ENCODE results near the gene MSX1. TPM values are rescaled to one million over a fixed set of nuclear protein-coding genes. Genes with fewer than 3 reads are reported as not detected.

The MSX1 gene
- total RNA-seq, 1 experiment from 2014 or later = 210 TPM

GRCh38 chr4:4838936-4839810 lies 20.3 kb upstream of the MSX1 start:
- in situ Hi-C loops (cut with HindIII; ENCODE audit: low sequenced_read_pairs) = no loop called here
- DNase-seq (ENCODE audit: low spot score) = no peak

GRCh38 chr4:4840351-4840750 lies 19.1 kb upstream of the MSX1 start:
- in situ Hi-C loops (cut with HindIII; ENCODE audit: low sequenced_read_pairs) = no loop called here
- no peak for DNase-seq (ENCODE audit: low spot score)

- no peak for DNase-seq (ENCODE audit: low spot score)
- in situ Hi-C loops (cut with HindIII; ENCODE audit: low sequenced_read_pairs) = no loop called here
Observed at GRCh38 chr4:4841156-4841555, 18.3 kb upstream of the MSX1 start.

- in situ Hi-C loops (cut with HindIII; ENCODE audit: low sequenced_read_pairs) = no loop called here
- no peak for DNase-seq (ENCODE audit: low spot score)
Observed at GRCh38 chr4:4842476-4843441, 16.7 kb upstream of the MSX1 start.

- no peak for DNase-seq (ENCODE audit: low spot score)
- in situ Hi-C loops (cut with HindIII; ENCODE audit: low sequenced_read_pairs) = no loop called here
Observed at GRCh38 chr4:4843635-4844291, 15.7 kb upstream of the MSX1 start.

GRCh38 chr4:4845027-4845426 lies 14.4 kb upstream of the MSX1 start:
- in situ Hi-C loops (cut with HindIII; ENCODE audit: low sequenced_read_pairs) = no loop called here

GRCh38 chr4:4847011-4847410 lies 12.5 kb upstream of the MSX1 start:
- in situ Hi-C loops (cut with HindIII; ENCODE audit: low sequenced_read_pairs) = no loop called here
- DNase-seq (ENCODE audit: low spot score) = no peak

More at GRCh38 chr4:4845027-4845426, 14.4 kb upstream of the MSX1 start:
- DNase-seq (ENCODE audit: low spot score) = no peak

GRCh38 chr4:4848540-4848939 lies 10.9 kb upstream of the MSX1 start:
- DNase-seq (ENCODE audit: low spot score) = no peak
- in situ Hi-C loops (cut with HindIII; ENCODE audit: low sequenced_read_pairs) = no loop called here

- no peak for DNase-seq (ENCODE audit: low spot score)
- in situ Hi-C loops (cut with HindIII; ENCODE audit: low sequenced_read_pairs) = no loop called here
Observed at GRCh38 chr4:4849106-4849505, 10.4 kb upstream of the MSX1 start.

- DNase-seq (ENCODE audit: low spot score) = no peak
- in situ Hi-C loops (cut with HindIII; ENCODE audit: low sequenced_read_pairs) = no loop called here
Observed at GRCh38 chr4:4849524-4850193, 9.8 kb upstream of the MSX1 start.

- in situ Hi-C loops (cut with HindIII; ENCODE audit: low sequenced_read_pairs) = no loop called here
- no peak for DNase-seq (ENCODE audit: low spot score)
Observed at GRCh38 chr4:4851081-4851480, 8.4 kb upstream of the MSX1 start.

- in situ Hi-C loops (cut with HindIII; ENCODE audit: low sequenced_read_pairs) = no loop called here
- DNase-seq (ENCODE audit: low spot score) = no peak
Observed at GRCh38 chr4:4851906-4852305, 7.6 kb upstream of the MSX1 start.

GRCh38 chr4:4852591-4853362 lies 6.7 kb upstream of the MSX1 start:
- no peak for DNase-seq (ENCODE audit: low spot score)
- in situ Hi-C loops (cut with HindIII; ENCODE audit: low sequenced_read_pairs) = no loop called here

GRCh38 chr4:4853371-4853823 lies 6.1 kb upstream of the MSX1 start:
- no peak for DNase-seq (ENCODE audit: low spot score)
- in situ Hi-C loops (cut with HindIII; ENCODE audit: low sequenced_read_pairs) = no loop called here

- in situ Hi-C loops (cut with HindIII; ENCODE audit: low sequenced_read_pairs) = no loop called here
- no peak for DNase-seq (ENCODE audit: low spot score)
Observed at GRCh38 chr4:4853921-4854648, 5.4 kb upstream of the MSX1 start.

- in situ Hi-C loops (cut with HindIII; ENCODE audit: low sequenced_read_pairs) = no loop called here
Observed at GRCh38 chr4:4854649-4855295, 4.7 kb upstream of the MSX1 start.

More at GRCh38 chr4:4854649-4855295, 4.7 kb upstream of the MSX1 start:
- no peak for DNase-seq (ENCODE audit: low spot score)
